ENCODE measurements around the gene HLX. TPM values are rescaled to one million over a fixed set of nuclear protein-coding genes. Genes with fewer than 3 reads are reported as not detected.
A peak's percentile ranks its signal among the peaks of the same experiment; 100 is the strongest.

Gene HLX
- total RNA-seq = 18.0 and 20.8 TPM in 2 replicates

- DNase-seq = peak; percentile 96
These were observed at the start of gene HLX for GRCh38 chr1:220879076-220879508. HLX (plus strand) TSS chr1:220879443; CDS start chr1:220879858, 415 bp downstream.

GRCh38 chr1:220833436-220833835, 45.8 kb upstream of the HLX start:
- DNase-seq = no peak

- no peak for DNase-seq
These were observed 44.9 kb upstream of the HLX start for GRCh38 chr1:220834155-220834870.

- DNase-seq = peak; percentile 55
These were observed 40.7 kb upstream of the HLX start for GRCh38 chr1:220838578-220838977.

GRCh38 chr1:220839474-220839873, 39.8 kb upstream of the HLX start:
- DNase-seq = no peak

- no peak for DNase-seq
These were observed 38.0 kb upstream of the HLX start for GRCh38 chr1:220841293-220841692.

GRCh38 chr1:220843481-220844011, 35.7 kb upstream of the HLX start:
- DNase-seq = peak; percentile 99

- no peak for DNase-seq
These were observed 26.8 kb upstream of the HLX start for GRCh38 chr1:220852408-220852807.

GRCh38 chr1:220872296-220872695, 6.9 kb upstream of the HLX start:
- DNase-seq = no peak

GRCh38 chr1:220873087-220873486, 6.2 kb upstream of the HLX start:
- peak; percentile 32 for DNase-seq

GRCh38 chr1:220873868-220874655, 5.2 kb upstream of the HLX start:
- peak; percentile 94 for DNase-seq

GRCh38 chr1:220875260-220875659, 4.0 kb upstream of the HLX start:
- peak; percentile 17 for DNase-seq

- DNase-seq = peak; percentile 96
These were observed 2.5 kb upstream of the HLX start for GRCh38 chr1:220876511-220877376.

GRCh38 chr1:220877377-220878095, 1.7 kb upstream of the HLX start:
- DNase-seq = peak; percentile 19

GRCh38 chr1:220878191-220879075, 810 bp upstream of the HLX start:
- peak; percentile 58 for DNase-seq

GRCh38 chr1:220879509-220880361, 492 bp downstream of the HLX start:
- peak; percentile 59 for DNase-seq

GRCh38 chr1:220880362-220880670, 1.1 kb downstream of the HLX start:
- no peak for DNase-seq

GRCh38 chr1:220880726-220881506, 1.7 kb downstream of the HLX start:
- DNase-seq = peak; percentile 55
